T-helper 1 cell treated with Interleukin-12 subunit alpha and Interleukin-12 subunit beta and Interleukin-4 antibody, amounts not matched to agents 30 μg/mL and 1 μg/mL, for 36 hours (primary cell): ENCODE data around the gene DLGAP1.

Experiments used
- H3K27ac Mint-ChIP-seq: one replicate; pipeline ENCODE4 v1.8.0; 2021; ENCODE audit warnings: mild to moderate bottlenecking, mixed read lengths
- H3K27me3 Mint-ChIP-seq: one replicate; pipeline ENCODE4 v1.8.0; 2021; ENCODE audit warnings: low read depth, mixed read lengths
- H3K36me3 Mint-ChIP-seq: one replicate; pipeline ENCODE4 v1.8.0; 2021; ENCODE audit warnings: low read depth, mixed read lengths
- H3K4me1 Mint-ChIP-seq: one replicate; pipeline ENCODE4 v1.8.0; 2021; ENCODE audit warnings: low read depth, mixed read lengths
- H3K4me3 Mint-ChIP-seq: one replicate; pipeline ENCODE4 v1.8.0; 2021; ENCODE audit warnings: mild to moderate bottlenecking, moderate library complexity, mixed read lengths
- H3K9me3 Mint-ChIP-seq: one replicate; pipeline ENCODE4 v1.8.0; 2021; ENCODE audit warnings: mixed read lengths

DLGAP1 gene

GRCh38 chr18:3898861-3899613 lies 556.1 kb downstream of the DLGAP1 start:
- Mint-ChIP-seq H3K36me3 (no peaks in the 10 kb centered on the region), H3K4me3 (no peak overlapping the region), H3K4me1 (no peaks in the 10 kb centered on the region), H3K27me3 (no peaks in the 10 kb centered on the region), H3K9me3 (no peaks in the 10 kb centered on the region), H3K27ac (no peak overlapping the region)

- no peaks in the 10 kb centered on the region for H3K9me3 Mint-ChIP-seq
- no peak overlapping the region for H3K27ac Mint-ChIP-seq
- no peaks in the 10 kb centered on the region for H3K27me3 Mint-ChIP-seq
- no peaks in the 10 kb centered on the region for H3K4me1 Mint-ChIP-seq
- H3K4me3 Mint-ChIP-seq = no peak overlapping the region
- no peaks in the 10 kb centered on the region for H3K36me3 Mint-ChIP-seq
These were observed 563.0 kb downstream of the DLGAP1 start for GRCh38 chr18:3892152-3892551.

GRCh38 chr18:3891245-3891644 lies 563.9 kb downstream of the DLGAP1 start:
- Mint-ChIP-seq H3K27me3 (peaks cover 8% of the 10 kb centered on the region), H3K4me3 (no peak overlapping the region), H3K27ac (no peak overlapping the region), H3K36me3 (no peaks in the 10 kb centered on the region), H3K4me1 (no peaks in the 10 kb centered on the region), H3K9me3 (no peaks in the 10 kb centered on the region)

- Mint-ChIP-seq H3K9me3 (no peaks in the 10 kb centered on the region), H3K4me3 (no peak overlapping the region), H3K27me3 (peaks cover 8% of the 10 kb centered on the region), H3K36me3 (no peaks in the 10 kb centered on the region), H3K27ac (no peak overlapping the region), H3K4me1 (no peaks in the 10 kb centered on the region)
These were observed 565.3 kb downstream of the DLGAP1 start for GRCh38 chr18:3889803-3890202.

GRCh38 chr18:3889121-3889520 lies 566.0 kb downstream of the DLGAP1 start:
- H3K27ac Mint-ChIP-seq = no peak overlapping the region
- no peaks in the 10 kb centered on the region for H3K36me3 Mint-ChIP-seq
- peaks cover 8% of the 10 kb centered on the region for H3K27me3 Mint-ChIP-seq
- H3K4me3 Mint-ChIP-seq = no peak overlapping the region
- no peaks in the 10 kb centered on the region for H3K9me3 Mint-ChIP-seq
- H3K4me1 Mint-ChIP-seq = no peaks in the 10 kb centered on the region

GRCh38 chr18:3886575-3887322 lies 568.4 kb downstream of the DLGAP1 start:
- Mint-ChIP-seq H3K36me3 (no peaks in the 10 kb centered on the region), H3K27ac (no peak overlapping the region), H3K27me3 (peaks cover 8% of the 10 kb centered on the region), H3K4me1 (no peaks in the 10 kb centered on the region), H3K4me3 (no peak overlapping the region), H3K9me3 (no peaks in the 10 kb centered on the region)

GRCh38 chr18:3885209-3885792 lies 569.8 kb downstream of the DLGAP1 start:
- no peak overlapping the region for H3K27ac Mint-ChIP-seq
- no peaks in the 10 kb centered on the region for H3K36me3 Mint-ChIP-seq
- no peaks in the 10 kb centered on the region for H3K4me1 Mint-ChIP-seq
- H3K4me3 Mint-ChIP-seq = no peak overlapping the region
- no peaks in the 10 kb centered on the region for H3K9me3 Mint-ChIP-seq
- H3K27me3 Mint-ChIP-seq = peaks cover 8% of the 10 kb centered on the region

- no peak overlapping the region for H3K4me3 Mint-ChIP-seq
- no peaks in the 10 kb centered on the region for H3K4me1 Mint-ChIP-seq
- no peak overlapping the region for H3K27ac Mint-ChIP-seq
These were observed 575.3 kb downstream of the DLGAP1 start for GRCh38 chr18:3879836-3880120.

GRCh38 chr18:3879114-3879835 lies 575.8 kb downstream of the DLGAP1 start:
- no peaks in the 10 kb centered on the region for H3K36me3 Mint-ChIP-seq
- H3K27ac Mint-ChIP-seq = no peak overlapping the region
- H3K4me1 Mint-ChIP-seq = no peaks in the 10 kb centered on the region
- H3K4me3 Mint-ChIP-seq = no peak overlapping the region
- H3K9me3 Mint-ChIP-seq = no peaks in the 10 kb centered on the region
- H3K27me3 Mint-ChIP-seq = peaks cover 8% of the 10 kb centered on the region

More at GRCh38 chr18:3879836-3880120, 575.3 kb downstream of the DLGAP1 start:
- H3K27me3 Mint-ChIP-seq = peaks cover 8% of the 10 kb centered on the region
- H3K9me3 Mint-ChIP-seq = no peaks in the 10 kb centered on the region
- no peaks in the 10 kb centered on the region for H3K36me3 Mint-ChIP-seq

GRCh38 chr18:3878401-3878800 lies 576.7 kb downstream of the DLGAP1 start:
- no peaks in the 10 kb centered on the region for H3K36me3 Mint-ChIP-seq
- no peaks in the 10 kb centered on the region for H3K4me1 Mint-ChIP-seq
- H3K27ac Mint-ChIP-seq = no peak overlapping the region
- H3K9me3 Mint-ChIP-seq = no peaks in the 10 kb centered on the region
- no peak overlapping the region for H3K4me3 Mint-ChIP-seq
- peaks cover 17% of the 10 kb centered on the region for H3K27me3 Mint-ChIP-seq

GRCh38 chr18:3877678-3878077 lies 577.4 kb downstream of the DLGAP1 start:
- Mint-ChIP-seq H3K4me1 (no peaks in the 10 kb centered on the region), H3K36me3 (no peaks in the 10 kb centered on the region), H3K27me3 (peaks cover 24% of the 10 kb centered on the region), H3K9me3 (no peaks in the 10 kb centered on the region), H3K27ac (no peak overlapping the region), H3K4me3 (no peak overlapping the region)

- Mint-ChIP-seq H3K27ac (no peak overlapping the region), H3K4me3 (no peak overlapping the region), H3K36me3 (no peaks in the 10 kb centered on the region), H3K27me3 (peaks cover 33% of the 10 kb centered on the region), H3K4me1 (no peaks in the 10 kb centered on the region), H3K9me3 (no peaks in the 10 kb centered on the region)
These were observed 579.1 kb downstream of the DLGAP1 start for GRCh38 chr18:3875961-3876360.

GRCh38 chr18:3875376-3875775 lies 579.7 kb downstream of the DLGAP1 start:
- peaks cover 34% of the 10 kb centered on the region for H3K27me3 Mint-ChIP-seq
- no peaks in the 10 kb centered on the region for H3K4me1 Mint-ChIP-seq
- no peak overlapping the region for H3K4me3 Mint-ChIP-seq
- H3K36me3 Mint-ChIP-seq = no peaks in the 10 kb centered on the region
- no peaks in the 10 kb centered on the region for H3K9me3 Mint-ChIP-seq
- no peak overlapping the region for H3K27ac Mint-ChIP-seq

GRCh38 chr18:3874581-3874980 lies 580.5 kb downstream of the DLGAP1 start:
- H3K4me3 Mint-ChIP-seq = no peak overlapping the region
- no peaks in the 10 kb centered on the region for H3K4me1 Mint-ChIP-seq

More at GRCh38 chr18:3874581-3874980, 580.5 kb downstream of the DLGAP1 start:
- Mint-ChIP-seq H3K36me3 (no peaks in the 10 kb centered on the region), H3K27ac (no peak overlapping the region), H3K9me3 (no peaks in the 10 kb centered on the region), H3K27me3 (peaks cover 34% of the 10 kb centered on the region)
